ENCODE results near the gene CATSPERZ.
A peak's percentile ranks its signal among the peaks of the same experiment; 100 is the strongest.

Gene CATSPERZ

DNA sequence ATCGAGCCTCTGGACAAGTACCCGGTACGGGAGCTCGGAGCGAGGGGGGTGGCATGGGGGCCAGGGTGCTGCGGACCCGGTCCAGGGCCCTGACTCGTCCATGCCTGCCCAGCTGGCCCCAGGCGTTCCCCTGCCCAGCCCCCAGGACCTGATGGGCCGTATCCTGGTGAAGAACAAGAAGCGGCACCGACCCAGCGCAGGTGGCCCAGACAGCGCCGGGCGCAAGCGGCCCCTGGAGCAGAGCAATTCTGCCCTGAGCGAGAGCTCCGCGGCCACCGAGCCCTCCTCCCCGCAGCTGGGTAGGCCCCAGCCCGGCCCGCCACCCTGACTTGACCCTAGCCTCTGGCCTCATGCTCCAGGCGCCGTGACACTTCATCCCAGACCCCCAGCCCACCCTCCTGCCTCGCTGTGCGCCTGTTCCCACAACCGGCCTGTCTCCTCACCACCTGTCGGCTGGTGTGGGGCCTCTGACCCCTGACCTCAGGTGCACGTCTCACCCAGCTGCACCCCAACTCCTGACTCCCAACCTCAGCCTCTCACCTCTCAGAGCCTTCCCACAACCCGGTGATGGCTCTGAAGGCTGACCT, 41.1 kb upstream of the CATSPERZ start:
- no peak overlapping the region for H3K4me3 Mint-ChIP-seq
- H3K9me3 Mint-ChIP-seq, result no peaks in the 10 kb centered on the region
- H3K4me1 Mint-ChIP-seq (ENCODE audit: low read depth in 2 of 2), result peaks cover 11 to 13% of the 10 kb centered on the region in 2 donors
- no peak for DNase-seq
- peak; percentile 10 for ATAC-seq (replicated peaks)
- H3K36me3 Mint-ChIP-seq (ENCODE audit: insufficient read depth), result peaks cover 22% of the 10 kb centered on the region
- H3K27me3 Mint-ChIP-seq, result no peaks in the 10 kb centered on the region
- H3K27ac Mint-ChIP-seq, result peak overlapping the region in 1 of 2 donors; percentile 59

DNA sequence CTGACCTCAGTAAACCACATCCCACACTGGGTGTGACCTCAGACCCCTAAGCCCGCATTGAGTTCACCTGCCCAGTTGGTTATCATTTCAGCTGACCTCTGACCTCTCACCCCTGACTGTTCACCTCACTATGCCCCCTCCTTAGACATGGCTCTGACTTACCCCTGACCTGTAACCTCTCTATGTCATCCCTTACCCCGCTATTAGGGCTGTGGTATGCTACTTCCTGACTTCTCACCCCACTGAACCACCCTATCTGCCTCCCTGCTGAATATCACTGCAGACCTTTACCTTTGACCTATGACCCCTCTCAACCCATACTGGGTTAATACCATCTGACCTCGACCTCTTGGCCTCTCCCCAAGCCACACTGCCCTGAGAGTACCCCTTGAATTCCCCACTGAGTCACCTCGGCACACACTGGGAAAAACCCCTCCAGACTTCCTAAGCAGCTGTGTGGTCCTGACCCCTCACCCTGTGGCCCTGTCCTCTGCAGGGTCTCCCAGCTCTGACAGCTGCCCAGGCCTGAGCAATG, 40.6 kb upstream of the CATSPERZ start:
- no peaks in the 10 kb centered on the region for H3K9me3 Mint-ChIP-seq
- H3K36me3 Mint-ChIP-seq (ENCODE audit: insufficient read depth), result peaks cover 21% of the 10 kb centered on the region
- no peaks in the 10 kb centered on the region for H3K27me3 Mint-ChIP-seq
- H3K4me1 Mint-ChIP-seq (ENCODE audit: low read depth in 2 of 2), result peaks cover 11 to 12% of the 10 kb centered on the region in 2 donors
- peak overlapping the region in 1 of 2 donors; percentile 59 for H3K27ac Mint-ChIP-seq
- ATAC-seq (replicated peaks) (peak; percentile 27), DNase-seq (no peak)
- H3K4me3 Mint-ChIP-seq, result no peak overlapping the region

DNA sequence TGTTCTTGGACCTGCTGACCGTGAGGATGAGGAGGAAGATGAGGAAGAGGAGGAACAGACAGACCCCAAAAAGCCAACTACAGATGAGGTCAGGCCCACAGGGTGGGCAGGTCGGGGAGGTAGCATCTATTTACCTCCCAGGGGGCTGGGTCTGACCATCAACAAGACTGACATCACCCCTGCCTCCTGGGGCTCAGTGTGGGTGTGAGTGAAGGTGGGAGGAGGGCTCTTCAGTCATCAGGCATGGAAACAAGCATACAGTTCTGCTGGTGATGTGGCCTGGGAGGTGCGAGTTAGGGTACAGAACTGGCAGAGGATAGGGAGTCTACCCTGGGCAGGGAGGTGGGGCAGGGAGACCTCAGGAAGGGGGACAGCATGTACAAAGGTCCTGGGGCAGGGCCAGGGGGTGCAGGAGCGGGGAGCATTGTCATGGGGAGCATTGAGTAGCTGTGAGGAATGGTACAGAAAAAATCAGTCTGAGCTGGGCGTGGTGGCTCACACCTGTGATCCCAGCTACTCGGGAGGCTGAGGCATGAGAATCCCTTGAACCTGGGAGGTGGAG, 39.9 kb upstream of the CATSPERZ start:
- Mint-ChIP-seq H3K9me3 (no peaks in the 10 kb centered on the region), H3K27me3 (no peaks in the 10 kb centered on the region), H3K4me3 (no peak overlapping the region), H3K36me3 (ENCODE audit: insufficient read depth) (peaks cover 17% of the 10 kb centered on the region), H3K27ac (peak overlapping the region in 1 of 2 donors; percentile 59), H3K4me1 (ENCODE audit: low read depth in 2 of 2) (peaks cover 11 to 12% of the 10 kb centered on the region in 2 donors)
- DNase-seq (no peak), ATAC-seq (replicated peaks) (no peak)

DNA sequence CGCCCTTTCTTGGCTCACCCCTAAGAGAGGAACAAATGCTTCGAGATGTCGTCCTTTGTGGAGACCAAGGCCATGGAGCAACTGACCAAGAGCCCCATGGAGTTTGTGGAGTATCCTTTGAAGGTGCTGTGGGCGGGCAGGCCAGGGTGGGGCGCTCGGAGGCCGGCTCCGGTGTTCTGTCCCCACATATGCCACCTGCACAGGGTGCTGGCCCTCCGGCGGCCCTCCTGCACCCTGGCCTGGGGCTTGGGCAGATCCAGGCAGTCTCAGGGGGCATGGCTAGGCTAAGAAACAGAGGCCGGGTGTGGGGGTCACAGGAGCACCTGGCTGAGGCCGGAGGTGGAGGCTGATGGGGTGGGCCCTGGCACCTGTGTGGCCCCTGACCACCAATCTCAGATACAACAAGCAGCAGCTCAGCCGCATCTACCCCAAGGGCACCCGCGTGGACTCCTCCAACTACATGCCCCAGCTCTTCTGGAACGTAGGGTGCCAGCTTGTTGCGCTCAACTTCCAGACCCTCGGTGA, 38.5 kb upstream of the CATSPERZ start:
- Mint-ChIP-seq H3K9me3 (no peaks in the 10 kb centered on the region), H3K4me1 (ENCODE audit: low read depth in 2 of 2) (peaks cover 11 to 12% of the 10 kb centered on the region in 2 donors), H3K4me3 (no peak overlapping the region), H3K27ac (no peak overlapping the region), H3K27me3 (no peaks in the 10 kb centered on the region), H3K36me3 (ENCODE audit: insufficient read depth) (peaks cover 17% of the 10 kb centered on the region)
- ATAC-seq (replicated peaks) (no peak), DNase-seq (no peak)

DNA sequence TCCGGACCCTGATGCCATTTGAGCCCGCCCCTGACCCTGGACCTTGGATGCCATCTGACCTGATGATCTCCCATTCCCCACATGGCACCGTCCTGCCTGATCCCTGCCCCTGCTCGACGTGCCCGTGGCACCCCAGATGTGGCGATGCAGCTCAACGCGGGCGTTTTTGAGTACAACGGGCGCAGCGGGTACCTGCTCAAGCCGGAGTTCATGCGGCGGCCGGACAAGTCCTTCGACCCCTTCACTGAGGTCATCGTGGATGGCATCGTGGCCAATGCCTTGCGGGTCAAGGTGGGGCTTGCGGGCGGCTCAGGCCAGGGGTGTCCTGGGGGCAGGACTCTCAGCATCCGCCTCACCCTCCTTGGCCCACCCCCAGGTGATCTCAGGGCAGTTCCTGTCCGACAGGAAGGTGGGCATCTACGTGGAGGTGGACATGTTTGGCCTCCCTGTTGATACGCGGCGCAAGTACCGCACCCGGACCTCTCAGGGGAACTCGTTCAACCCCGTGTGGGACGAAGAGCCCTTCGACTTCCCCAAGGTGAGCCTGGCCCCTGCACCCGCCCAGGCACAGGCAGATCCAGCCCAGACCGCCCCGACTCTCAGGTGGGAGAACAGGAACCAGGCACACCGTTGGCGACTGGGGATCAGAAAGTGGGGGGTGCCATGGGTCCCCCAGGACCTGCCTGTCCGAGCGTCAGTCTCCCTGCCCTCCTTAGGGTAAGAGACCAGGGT, 37.7 kb upstream of the CATSPERZ start:
- H3K27me3 Mint-ChIP-seq, result no peaks in the 10 kb centered on the region
- no peak for DNase-seq
- H3K36me3 Mint-ChIP-seq (ENCODE audit: insufficient read depth), result peaks cover 16% of the 10 kb centered on the region
- no peaks in the 10 kb centered on the region for H3K9me3 Mint-ChIP-seq
- H3K27ac Mint-ChIP-seq, result no peak overlapping the region
- no peak for ATAC-seq (replicated peaks)
- H3K4me3 Mint-ChIP-seq, result no peak overlapping the region
- H3K4me1 Mint-ChIP-seq (ENCODE audit: low read depth in 2 of 2), result peaks cover 11 to 12% of the 10 kb centered on the region in 2 donors

DNA sequence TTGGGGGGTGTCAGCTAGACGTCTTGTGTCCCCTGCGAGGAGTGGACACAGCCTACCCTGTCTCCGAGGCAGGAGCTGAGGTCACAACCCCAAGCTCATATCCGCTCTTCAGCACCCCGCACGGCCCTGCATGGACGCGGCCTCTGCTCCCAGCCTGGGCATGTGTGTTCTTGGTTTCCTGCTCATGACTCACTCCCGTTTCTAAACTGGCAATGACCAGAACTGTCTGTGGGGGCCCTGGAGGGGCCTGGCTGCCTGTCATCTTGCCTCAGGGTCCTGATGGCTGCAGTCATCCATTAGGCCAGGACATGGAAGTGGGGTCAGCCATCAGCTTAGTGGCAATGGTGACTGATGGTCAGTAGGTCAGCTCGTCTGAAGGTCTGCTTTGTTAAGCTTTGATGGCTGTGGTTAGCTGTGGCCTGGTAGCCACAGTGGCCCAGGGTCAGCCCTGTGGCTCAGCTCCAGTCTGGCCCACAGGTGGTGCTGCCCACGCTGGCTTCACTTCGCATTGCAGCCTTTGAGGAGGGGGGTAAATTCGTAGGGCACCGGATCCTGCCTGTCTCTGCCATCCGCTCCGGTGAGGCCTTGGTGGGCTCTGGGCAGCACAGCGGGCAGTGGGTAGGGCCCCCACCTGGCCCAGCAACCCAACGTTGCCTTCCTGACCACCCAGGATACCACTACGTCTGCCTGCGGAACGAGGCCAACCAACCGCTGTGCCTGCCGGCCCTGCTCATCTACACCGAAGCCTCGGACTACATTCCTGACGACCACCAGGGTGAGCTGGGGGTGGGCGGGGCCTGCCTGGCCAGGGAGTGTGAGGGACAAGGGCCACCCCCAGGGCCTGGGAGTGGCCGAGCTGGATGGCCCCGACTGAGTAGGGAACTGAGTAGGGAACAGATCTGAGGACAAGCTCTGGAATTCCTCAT, 36.9 kb upstream of the CATSPERZ start:
- peaks cover 11% of the 10 kb centered on the region for H3K36me3 Mint-ChIP-seq (ENCODE audit: insufficient read depth)
- H3K9me3 Mint-ChIP-seq, result no peaks in the 10 kb centered on the region

DNA sequence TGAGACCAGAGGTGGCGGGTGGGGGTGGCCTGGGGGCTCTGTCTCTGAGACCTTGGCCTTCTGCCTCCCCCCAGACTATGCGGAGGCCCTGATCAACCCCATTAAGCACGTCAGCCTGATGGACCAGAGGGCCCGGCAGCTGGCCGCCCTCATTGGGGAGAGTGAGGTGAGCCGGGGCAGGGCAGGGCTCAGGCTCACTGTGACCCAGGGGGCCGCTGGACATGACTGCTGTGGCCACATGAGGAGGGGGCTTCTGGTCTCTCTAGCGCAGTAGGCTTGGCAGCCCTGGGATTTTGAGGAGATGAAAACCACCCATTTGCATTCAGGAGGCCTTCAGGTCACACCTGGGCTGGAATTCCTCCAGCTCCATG, 36.2 kb upstream of the CATSPERZ start:
- H3K4me1 Mint-ChIP-seq (ENCODE audit: low read depth in 2 of 2), result peaks cover 22% of the 10 kb centered on the region in 2 donors
- no peak for DNase-seq
- no peaks in the 10 kb centered on the region for H3K27me3 Mint-ChIP-seq
- H3K36me3 Mint-ChIP-seq (ENCODE audit: insufficient read depth), result peaks cover 11% of the 10 kb centered on the region
- no peak for ATAC-seq (replicated peaks)
- H3K9me3 Mint-ChIP-seq, result no peaks in the 10 kb centered on the region
- no peak overlapping the region for H3K4me3 Mint-ChIP-seq
- no peak overlapping the region for H3K27ac Mint-ChIP-seq

More for the DNA sequence above, 36.9 kb upstream of the CATSPERZ start:
- ATAC-seq (replicated peaks) (no peak), DNase-seq (no peak)
- Mint-ChIP-seq H3K4me1 (ENCODE audit: low read depth in 2 of 2) (peaks cover 15 to 17% of the 10 kb centered on the region in 2 donors), H3K27ac (no peak overlapping the region), H3K27me3 (no peaks in the 10 kb centered on the region), H3K4me3 (no peak overlapping the region)

DNA sequence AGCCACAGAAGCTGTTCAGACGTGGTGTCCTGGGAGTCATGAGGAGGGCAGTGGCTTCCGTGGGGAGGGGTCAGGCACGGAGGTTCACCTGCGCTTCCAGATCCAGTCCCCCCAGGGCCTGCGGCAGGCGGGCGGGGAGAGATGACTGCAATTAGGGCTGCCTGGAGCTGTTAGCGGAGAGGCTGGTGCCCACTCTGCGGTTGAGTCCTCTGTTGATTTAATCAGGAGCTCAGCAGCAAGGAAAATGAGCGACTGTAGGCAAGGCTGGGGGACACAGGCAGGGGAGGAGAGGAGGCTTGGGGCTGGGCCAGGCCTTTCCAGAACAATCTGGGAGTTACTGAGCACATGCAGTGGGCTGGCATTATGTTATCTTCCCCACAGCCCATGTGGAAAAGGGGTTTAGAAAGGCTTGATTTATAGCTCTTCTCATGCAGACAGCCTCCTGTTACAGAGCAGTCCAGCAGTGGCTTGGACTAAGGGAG, 35.7 kb upstream of the CATSPERZ start:
- DNase-seq (no peak), ATAC-seq (replicated peaks) (no peak)
- peaks cover 22 to 23% of the 10 kb centered on the region in 2 donors for H3K4me1 Mint-ChIP-seq (ENCODE audit: low read depth in 2 of 2)
- H3K27ac Mint-ChIP-seq, result no peak overlapping the region
- no peak overlapping the region for H3K4me3 Mint-ChIP-seq
- no peaks in the 10 kb centered on the region for H3K27me3 Mint-ChIP-seq
- peaks cover 13% of the 10 kb centered on the region for H3K36me3 Mint-ChIP-seq (ENCODE audit: insufficient read depth)
- H3K9me3 Mint-ChIP-seq, result no peaks in the 10 kb centered on the region

DNA sequence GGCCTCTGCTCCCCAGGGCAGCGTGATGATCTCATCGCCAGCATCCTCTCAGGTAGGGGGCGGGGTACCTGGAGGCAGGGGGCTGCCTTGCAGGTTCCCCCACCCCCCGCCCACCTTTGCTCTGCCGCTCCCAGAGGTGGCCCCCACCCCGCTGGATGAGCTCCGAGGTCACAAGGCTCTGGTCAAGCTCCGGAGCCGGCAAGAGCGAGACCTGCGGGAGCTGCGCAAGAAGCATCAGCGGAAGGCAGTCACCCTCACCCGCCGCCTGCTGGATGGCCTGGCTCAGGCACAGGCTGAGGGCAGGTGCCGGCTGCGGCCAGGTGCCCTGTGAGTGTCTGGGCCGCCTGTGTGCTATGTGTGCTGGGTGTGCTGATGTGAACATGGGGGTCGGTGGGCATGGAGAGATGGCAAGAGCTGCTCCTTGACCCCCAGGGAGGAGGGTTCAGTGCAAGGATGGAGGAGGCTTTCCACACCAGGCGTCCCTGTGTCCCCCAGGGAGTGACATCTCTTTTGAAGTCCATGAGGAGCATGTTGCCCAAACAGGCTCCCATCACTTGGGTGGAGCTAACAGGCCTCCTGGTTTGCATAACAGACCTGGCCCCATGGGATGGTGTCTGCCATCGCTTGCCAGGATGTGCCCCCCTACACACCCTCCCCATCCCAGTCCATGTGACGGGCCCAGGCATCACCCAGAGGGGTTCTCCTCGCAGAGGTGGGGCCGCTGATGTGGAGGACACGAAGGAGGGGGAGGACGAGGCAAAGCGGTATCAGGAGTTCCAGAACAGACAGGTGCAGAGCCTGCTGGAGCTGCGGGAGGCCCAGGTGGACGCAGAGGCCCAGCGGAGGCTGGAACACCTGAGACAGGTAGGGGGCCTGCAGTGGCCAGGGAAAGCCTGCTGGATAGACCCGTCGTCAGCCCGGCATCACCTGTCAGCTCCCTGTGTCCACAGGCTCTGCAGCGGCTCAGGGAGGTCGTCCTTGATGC, 34.7 kb upstream of the CATSPERZ start:
- Mint-ChIP-seq H3K4me1 (ENCODE audit: low read depth in 2 of 2) (peaks cover 18 to 20% of the 10 kb centered on the region in 2 donors), H3K27me3 (no peaks in the 10 kb centered on the region), H3K27ac (no peak overlapping the region), H3K4me3 (no peak overlapping the region), H3K36me3 (ENCODE audit: insufficient read depth) (peaks cover 21% of the 10 kb centered on the region), H3K9me3 (no peaks in the 10 kb centered on the region)
- DNase-seq (no peak), ATAC-seq (replicated peaks) (no peak)

DNA sequence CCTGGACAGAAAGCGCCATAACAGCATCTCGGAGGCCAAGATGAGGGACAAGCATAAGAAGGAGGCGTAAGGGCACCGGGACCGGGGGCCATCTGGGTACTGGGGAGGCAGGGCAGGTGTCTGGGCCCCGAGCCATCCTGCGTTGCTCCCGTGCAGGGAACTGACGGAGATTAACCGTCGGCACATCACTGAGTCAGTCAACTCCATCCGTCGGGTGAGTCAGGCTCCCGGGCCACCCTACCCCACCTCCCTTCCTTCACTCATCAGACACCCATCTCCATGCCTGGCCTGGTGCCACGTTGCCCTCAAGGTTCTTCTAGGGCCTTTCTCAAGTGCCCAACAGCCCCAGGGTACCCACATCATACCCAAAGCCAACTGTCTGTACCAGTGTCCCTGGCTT, 33.8 kb upstream of the CATSPERZ start:
- Mint-ChIP-seq H3K27ac (peak overlapping the region in 1 of 2 donors; percentile 17), H3K27me3 (no peaks in the 10 kb centered on the region), H3K9me3 (no peaks in the 10 kb centered on the region), H3K4me1 (ENCODE audit: low read depth in 2 of 2) (peaks cover 18 to 20% of the 10 kb centered on the region in 2 donors), H3K36me3 (ENCODE audit: insufficient read depth) (peaks cover 29% of the 10 kb centered on the region), H3K4me3 (no peak overlapping the region)
- ATAC-seq (replicated peaks) (no peak), DNase-seq (no peak)

DNA sequence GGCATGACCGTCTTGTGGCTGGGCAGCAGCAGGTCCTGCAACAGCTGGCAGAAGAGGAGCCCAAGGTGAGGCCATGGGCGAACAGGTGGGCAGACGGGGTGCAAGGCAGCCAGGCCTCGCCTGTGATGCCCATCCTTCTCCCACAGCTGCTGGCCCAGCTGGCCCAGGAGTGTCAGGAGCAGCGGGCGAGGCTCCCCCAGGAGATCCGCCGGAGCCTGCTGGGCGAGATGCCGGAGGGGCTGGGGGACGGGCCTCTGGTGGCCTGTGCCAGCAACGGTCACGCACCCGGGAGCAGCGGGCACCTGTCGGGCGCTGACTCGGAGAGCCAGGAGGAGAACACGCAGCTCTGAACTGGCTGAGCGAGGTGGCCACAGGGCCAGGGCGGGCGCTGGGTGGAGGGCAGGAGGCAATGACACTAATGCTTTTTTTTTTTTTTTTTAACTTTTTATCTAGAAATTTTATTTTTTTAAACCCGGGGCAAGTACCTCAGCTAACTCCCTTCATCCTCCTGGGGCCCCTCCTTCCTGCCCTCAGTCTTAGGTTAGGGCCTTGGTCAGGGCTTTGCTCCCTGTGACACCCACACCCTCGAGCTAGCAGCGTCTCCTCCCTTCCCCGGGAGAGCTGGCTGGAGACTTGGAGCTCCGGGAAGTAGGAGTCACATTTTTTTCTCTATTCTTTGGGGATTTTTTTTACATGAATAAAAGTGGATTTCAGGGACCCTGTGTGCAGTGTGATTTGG, 32.8 kb upstream of the CATSPERZ start:
- H3K27ac Mint-ChIP-seq, result peak overlapping the region in 1 of 2 donors; percentile 98
- peaks cover 18 to 24% of the 10 kb centered on the region in 2 donors for H3K4me1 Mint-ChIP-seq (ENCODE audit: low read depth in 2 of 2)
- ATAC-seq (replicated peaks), result no peak
- H3K36me3 Mint-ChIP-seq (ENCODE audit: insufficient read depth), result peaks cover 37% of the 10 kb centered on the region
- DNase-seq, result no peak
- no peaks in the 10 kb centered on the region for H3K27me3 Mint-ChIP-seq
- H3K9me3 Mint-ChIP-seq, result no peaks in the 10 kb centered on the region
- H3K4me3 Mint-ChIP-seq, result peak overlapping the region in 1 of 2 donors; percentile 97
